HG03196 (cell line): ENCODE results near the gene MRS2.
A peak's percentile ranks its signal among the peaks of the same experiment; 100 is the strongest.
"Not testable (repeated sequence)": the region's sequence is repeated elsewhere in the genome, so short reads cannot be mapped to it uniquely, and the experiment has no call there.

ENCODE experiments used
- ATAC-seq: cut with Tn5 transposase; IDR thresholded peaks from one replicate; pipeline ENCODE4 v1.9.1; 2021; ENCODE audit not compliant: unreplicated experiment

MRS2 gene

GRCh38 chr6:24387818-24388217 lies 14.9 kb upstream of the MRS2 start:
- ATAC-seq: no peak

GRCh38 chr6:24391208-24391607 lies 11.5 kb upstream of the MRS2 start:
- ATAC-seq: no peak

GRCh38 chr6:24391756-24392405 lies 10.9 kb upstream of the MRS2 start:
- peak; percentile 84 for ATAC-seq

GRCh38 chr6:24394061-24394779 lies 8.5 kb upstream of the MRS2 start:
- no peak for ATAC-seq

- ATAC-seq: no peak
These were observed 7.8 kb upstream of the MRS2 start for GRCh38 chr6:24394780-24395437.

GRCh38 chr6:24396824-24397223 lies 5.9 kb upstream of the MRS2 start:
- no peak for ATAC-seq

- ATAC-seq: no peak
These were observed 5.1 kb upstream of the MRS2 start for GRCh38 chr6:24397631-24398030.

- not testable (repeated sequence) for ATAC-seq
These were observed 2.4 kb upstream of the MRS2 start for GRCh38 chr6:24400045-24401039.

- ATAC-seq: no peak
These were observed 1.3 kb upstream of the MRS2 start for GRCh38 chr6:24401458-24401857.

GRCh38 chr6:24403501-24403824 lies 727 bp downstream of the MRS2 start:
- ATAC-seq: no peak

GRCh38 chr6:24405262-24405661 lies 2.5 kb downstream of the MRS2 start:
- no peak for ATAC-seq

GRCh38 chr6:24408719-24409410 lies 6.1 kb downstream of the MRS2 start:
- peak; percentile 75 for ATAC-seq

GRCh38 chr6:24410622-24411021 lies 7.9 kb downstream of the MRS2 start:
- no peak for ATAC-seq

GRCh38 chr6:24412294-24412693 lies 9.6 kb downstream of the MRS2 start:
- ATAC-seq: no peak

GRCh38 chr6:24414531-24414930 lies 11.8 kb downstream of the MRS2 start:
- not testable (repeated sequence) for ATAC-seq

GRCh38 chr6:24415753-24416152 lies 13.0 kb downstream of the MRS2 start:
- ATAC-seq: peak; percentile 59

- no peak for ATAC-seq
These were observed 16.8 kb downstream of the MRS2 start for GRCh38 chr6:24419526-24419925.

GRCh38 chr6:24425091-24425490 lies 22.4 kb downstream of the MRS2 start:
- no peak for ATAC-seq

- no peak for ATAC-seq
These were observed 24.2 kb downstream of the MRS2 start for GRCh38 chr6:24426729-24427446.

GRCh38 chr6:24428615-24429014 lies 25.9 kb downstream of the MRS2 start:
- ATAC-seq: no peak
